ENCODE measurements around the gene CCRL2.
"Not testable (repeated sequence)": the region's sequence is repeated elsewhere in the genome, so short reads cannot be mapped to it uniquely, and the experiment has no call there.

CCRL2 gene

DNA sequence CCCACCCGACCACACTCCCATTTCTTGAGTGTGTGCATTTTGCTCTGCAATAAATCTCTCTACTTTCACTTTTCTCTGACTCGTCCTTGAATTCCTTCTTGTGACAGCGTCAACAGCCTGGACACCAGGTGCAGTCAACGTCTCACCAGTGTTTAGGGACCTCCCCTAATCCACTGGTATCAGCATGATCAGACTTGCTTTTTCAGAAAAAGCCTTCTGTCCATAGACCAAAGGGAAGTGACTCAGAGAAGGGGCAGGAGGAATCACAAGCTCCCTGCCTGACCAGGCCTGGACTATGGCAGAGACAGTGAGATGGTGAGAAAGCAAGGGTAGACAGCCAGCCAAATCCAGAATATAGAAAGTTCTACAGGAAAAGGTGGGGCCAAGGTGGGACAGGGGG, 20.9 kb upstream of the CCRL2 start:
- no peak for DNase-seq (ENCODE audit: low spot score)
- WGBS, 2 donors (ENCODE audit: extremely low coverage in 2 of 2, insufficient read length in 2 of 2, insufficient replicate concordance in 1 of 2) = no CpG with 5 or more reads among the region's 4 CpGs

DNA sequence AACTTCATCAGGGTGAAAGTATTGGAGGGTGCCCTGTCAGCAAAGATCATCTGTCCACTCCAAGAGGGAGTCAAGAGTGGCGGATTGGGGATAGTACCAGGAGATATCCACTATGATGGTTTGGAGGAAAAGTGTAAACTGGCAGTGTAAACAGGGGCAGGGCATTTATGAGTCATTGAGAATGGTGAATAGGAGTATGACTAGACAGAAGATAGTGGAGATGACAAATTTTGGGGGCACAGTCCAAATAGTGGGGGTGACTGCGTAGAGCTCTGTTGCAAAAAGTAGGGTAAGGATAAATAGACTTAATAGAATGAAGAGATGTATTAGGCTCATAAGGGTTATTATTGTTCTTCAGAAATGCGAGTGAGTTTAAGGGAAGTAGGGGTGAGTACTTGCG, 18.2 kb upstream of the CCRL2 start:
- not testable (repeated sequence) for H3K9ac ChIP-seq (ENCODE audit: low read depth, low read length, poor library complexity)

More for the DNA sequence above, 20.9 kb upstream of the CCRL2 start:
- no peak overlapping the region for H2BK5ac ChIP-seq (ENCODE audit: low read length)
- no peak overlapping the region for H2AK5ac ChIP-seq (ENCODE audit: low read depth, low read length)
- no peaks in the 10 kb centered on the region for H3K9me3 ChIP-seq (replicated peaks in 1 of 2; ENCODE audit: control insufficient read depth in 2 of 2, insufficient read depth in 1 of 2, low read depth in 1 of 2, low read length in 2 of 2)
- no peak overlapping the region for H2AFZ ChIP-seq (ENCODE audit: low read length)
- no peak overlapping the region for H3K14ac ChIP-seq (ENCODE audit: low read length)
- no peak overlapping the region for H3K4me3 ChIP-seq (ENCODE audit: low read length in 2 of 2)
- no peaks in the 10 kb centered on the region for H3K27me3 ChIP-seq (ENCODE audit: control insufficient read depth in 3 of 3, insufficient read depth in 3 of 3, low read depth in 1 of 3, low read length in 3 of 3)
- no peak overlapping the region for H2BK15ac ChIP-seq (ENCODE audit: low read length)
- H3K18ac ChIP-seq (ENCODE audit: low read length) = no peak overlapping the region
- H3K4me1 ChIP-seq (ENCODE audit: control insufficient read depth in 2 of 2, insufficient read depth in 1 of 2, low read depth in 1 of 2, low read length in 2 of 2) = no peaks in the 10 kb centered on the region
- H2BK120ac ChIP-seq (ENCODE audit: low read depth, low read length) = no peak overlapping the region
- H3K79me1 ChIP-seq (ENCODE audit: low read depth, low read length) = no peaks in the 10 kb centered on the region
- no peak overlapping the region for H4K91ac ChIP-seq (ENCODE audit: low read depth, low read length, poor library complexity)
- H4K8ac ChIP-seq (ENCODE audit: low read depth, low read length) = no peak overlapping the region
- H3K23ac ChIP-seq (ENCODE audit: low read depth, low read length, poor library complexity) = no peak overlapping the region
- H3K4ac ChIP-seq (ENCODE audit: low read length) = no peak overlapping the region
- H3K9ac ChIP-seq (ENCODE audit: low read depth, low read length, poor library complexity) = no peak overlapping the region
- no peak overlapping the region for H3K4me2 ChIP-seq (ENCODE audit: insufficient read depth, low read length, poor library complexity, severe bottlenecking)
- no peak overlapping the region for H2BK12ac ChIP-seq (ENCODE audit: low read length)
- no peak overlapping the region for H3K27ac ChIP-seq (replicated peaks; ENCODE audit: low read length)
- no peaks in the 10 kb centered on the region for H3K36me3 ChIP-seq (replicated peaks in 1 of 2; ENCODE audit: control insufficient read depth in 2 of 2, insufficient read depth in 2 of 2, low read length in 2 of 2)

DNA sequence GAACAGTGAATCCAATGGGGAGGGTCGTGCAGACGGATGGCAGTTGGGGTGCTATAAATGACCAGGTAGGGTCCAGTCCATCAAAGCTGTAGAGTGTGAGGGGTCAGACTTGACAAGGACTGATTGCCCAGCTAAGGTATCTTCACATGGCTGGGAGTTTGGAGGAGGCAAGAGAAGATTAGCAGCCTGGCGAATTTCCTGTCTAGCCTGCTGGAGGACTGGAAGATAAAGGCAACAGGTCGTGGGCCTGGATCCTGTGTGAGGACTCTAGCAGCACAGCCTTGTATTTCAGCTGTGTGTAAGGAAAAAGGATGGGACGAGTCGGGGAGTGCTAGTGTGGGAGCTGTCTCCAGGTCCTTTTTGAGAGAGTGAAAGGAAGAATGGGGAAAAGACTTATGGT, 17.8 kb upstream of the CCRL2 start:
- Histone ChIP-seq H3K4me3 (ENCODE audit: low read length in 2 of 2) (no peak overlapping the region), H2AFZ (ENCODE audit: low read length) (no peak overlapping the region), H4K8ac (ENCODE audit: low read depth, low read length) (no peak overlapping the region), H3K4ac (ENCODE audit: low read length) (no peak overlapping the region), H3K79me1 (ENCODE audit: low read depth, low read length) (no peaks in the 10 kb centered on the region), H3K23ac (ENCODE audit: low read depth, low read length, poor library complexity) (no peak overlapping the region), H4K91ac (ENCODE audit: low read depth, low read length, poor library complexity) (no peak overlapping the region), H2BK15ac (ENCODE audit: low read length) (no peak overlapping the region), H3K4me1 (ENCODE audit: control insufficient read depth in 2 of 2, insufficient read depth in 1 of 2, low read depth in 1 of 2, low read length in 2 of 2) (no peaks in the 10 kb centered on the region), H2AK5ac (ENCODE audit: low read depth, low read length) (no peak overlapping the region), H2BK12ac (ENCODE audit: low read length) (no peak overlapping the region), H3K9ac (ENCODE audit: low read depth, low read length, poor library complexity) (no peak overlapping the region), H2BK120ac (ENCODE audit: low read depth, low read length) (no peak overlapping the region), H3K9me3 (replicated peaks in 1 of 2; ENCODE audit: control insufficient read depth in 2 of 2, insufficient read depth in 1 of 2, low read depth in 1 of 2, low read length in 2 of 2) (no peaks in the 10 kb centered on the region), H3K36me3 (replicated peaks in 1 of 2; ENCODE audit: control insufficient read depth in 2 of 2, insufficient read depth in 2 of 2, low read length in 2 of 2) (no peaks in the 10 kb centered on the region), H3K4me2 (ENCODE audit: insufficient read depth, low read length, poor library complexity, severe bottlenecking) (no peak overlapping the region), H3K27ac (replicated peaks; ENCODE audit: low read length) (no peak overlapping the region), H3K27me3 (ENCODE audit: control insufficient read depth in 3 of 3, insufficient read depth in 3 of 3, low read depth in 1 of 3, low read length in 3 of 3) (no peaks in the 10 kb centered on the region), H2BK5ac (ENCODE audit: low read length) (no peak overlapping the region), H3K18ac (ENCODE audit: low read length) (no peak overlapping the region), H3K14ac (ENCODE audit: low read length) (no peak overlapping the region)
- no peak for DNase-seq (ENCODE audit: low spot score)
- no CpG with 5 or more reads among the region's 6 CpGs for WGBS, 2 donors (ENCODE audit: extremely low coverage in 2 of 2, insufficient read length in 2 of 2, insufficient replicate concordance in 1 of 2)

More for the DNA sequence above, 18.2 kb upstream of the CCRL2 start:
- not testable (repeated sequence) for DNase-seq (ENCODE audit: low spot score); H2BK12ac ChIP-seq (ENCODE audit: low read length); H2AFZ ChIP-seq (ENCODE audit: low read length); H2BK120ac ChIP-seq (ENCODE audit: low read depth, low read length); H4K91ac ChIP-seq (ENCODE audit: low read depth, low read length, poor library complexity); H3K18ac ChIP-seq (ENCODE audit: low read length); H3K4me1 ChIP-seq (ENCODE audit: control insufficient read depth in 2 of 2, insufficient read depth in 1 of 2, low read depth in 1 of 2, low read length in 2 of 2); H3K79me1 ChIP-seq (ENCODE audit: low read depth, low read length); H3K4me2 ChIP-seq (ENCODE audit: insufficient read depth, low read length, poor library complexity, severe bottlenecking); H2BK5ac ChIP-seq (ENCODE audit: low read length); H4K8ac ChIP-seq (ENCODE audit: low read depth, low read length); H2AK5ac ChIP-seq (ENCODE audit: low read depth, low read length); H2BK15ac ChIP-seq (ENCODE audit: low read length); H3K14ac ChIP-seq (ENCODE audit: low read length); H3K4me3 ChIP-seq (ENCODE audit: low read length in 2 of 2); H3K27me3 ChIP-seq (ENCODE audit: control insufficient read depth in 3 of 3, insufficient read depth in 3 of 3, low read depth in 1 of 3, low read length in 3 of 3); H3K27ac ChIP-seq (replicated peaks; ENCODE audit: low read length); H3K4ac ChIP-seq (ENCODE audit: low read length); H3K36me3 ChIP-seq (replicated peaks in 1 of 2; ENCODE audit: control insufficient read depth in 2 of 2, insufficient read depth in 2 of 2, low read length in 2 of 2); H3K9me3 ChIP-seq (replicated peaks in 1 of 2; ENCODE audit: control insufficient read depth in 2 of 2, insufficient read depth in 1 of 2, low read depth in 1 of 2, low read length in 2 of 2); H3K23ac ChIP-seq (ENCODE audit: low read depth, low read length, poor library complexity)
- no CpG with 5 or more reads among the region's 4 CpGs for WGBS, 2 donors (ENCODE audit: extremely low coverage in 2 of 2, insufficient read length in 2 of 2, insufficient replicate concordance in 1 of 2)

DNA sequence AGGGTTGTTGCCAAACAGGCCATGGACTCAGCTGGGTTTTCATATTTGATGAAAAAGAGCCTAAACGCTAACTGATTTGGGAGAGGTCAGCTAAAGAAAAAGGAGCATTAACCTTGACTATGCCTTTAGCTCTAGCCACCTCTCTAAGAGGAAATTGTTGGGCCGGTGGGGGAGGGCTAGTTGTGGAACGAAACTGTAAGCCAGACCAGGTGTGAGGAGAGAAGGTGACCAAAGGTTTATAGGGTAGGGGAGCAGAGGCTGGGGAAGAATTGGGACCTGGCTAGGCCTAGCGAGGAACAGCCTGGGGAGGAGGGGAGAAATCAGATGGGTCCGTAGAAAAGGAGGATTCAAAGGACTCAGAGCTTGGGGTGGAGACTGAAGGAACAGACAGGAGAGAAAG, 15.5 kb upstream of the CCRL2 start:
- not testable (repeated sequence) for H3K9ac ChIP-seq (ENCODE audit: low read depth, low read length, poor library complexity); H3K4me3 ChIP-seq (ENCODE audit: low read length in 2 of 2); H2BK5ac ChIP-seq (ENCODE audit: low read length); H2BK15ac ChIP-seq (ENCODE audit: low read length); H3K9me3 ChIP-seq (replicated peaks in 1 of 2; ENCODE audit: control insufficient read depth in 2 of 2, insufficient read depth in 1 of 2, low read depth in 1 of 2, low read length in 2 of 2); H3K14ac ChIP-seq (ENCODE audit: low read length); H3K27ac ChIP-seq (replicated peaks; ENCODE audit: low read length); H3K36me3 ChIP-seq (replicated peaks in 1 of 2; ENCODE audit: control insufficient read depth in 2 of 2, insufficient read depth in 2 of 2, low read length in 2 of 2); DNase-seq (ENCODE audit: low spot score); H3K79me1 ChIP-seq (ENCODE audit: low read depth, low read length); H3K4me2 ChIP-seq (ENCODE audit: insufficient read depth, low read length, poor library complexity, severe bottlenecking); H4K8ac ChIP-seq (ENCODE audit: low read depth, low read length); H4K91ac ChIP-seq (ENCODE audit: low read depth, low read length, poor library complexity); H2BK120ac ChIP-seq (ENCODE audit: low read depth, low read length); H3K27me3 ChIP-seq (ENCODE audit: control insufficient read depth in 3 of 3, insufficient read depth in 3 of 3, low read depth in 1 of 3, low read length in 3 of 3); H2AFZ ChIP-seq (ENCODE audit: low read length); H3K4me1 ChIP-seq (ENCODE audit: control insufficient read depth in 2 of 2, insufficient read depth in 1 of 2, low read depth in 1 of 2, low read length in 2 of 2); H2AK5ac ChIP-seq (ENCODE audit: low read depth, low read length); H3K23ac ChIP-seq (ENCODE audit: low read depth, low read length, poor library complexity); H2BK12ac ChIP-seq (ENCODE audit: low read length); H3K4ac ChIP-seq (ENCODE audit: low read length); H3K18ac ChIP-seq (ENCODE audit: low read length)
- no CpG with 5 or more reads among the region's 5 CpGs for WGBS, 2 donors (ENCODE audit: extremely low coverage in 2 of 2, insufficient read length in 2 of 2, insufficient replicate concordance in 1 of 2)
